GM23338 (cell line): ENCODE results near the gene NFX1. TPM values are rescaled to one million over a fixed set of nuclear protein-coding genes. Genes with fewer than 3 reads are reported as not detected.
A peak's percentile ranks its signal among the peaks of the same experiment; 100 is the strongest.
"Not testable (repeated sequence)": the region's sequence is repeated elsewhere in the genome, so short reads cannot be mapped to it uniquely, and the experiment has no call there.

ENCODE experiments used
- ATAC-seq: fragments of 200-7000 bp; cut with Tn5 transposase; 3 replicates; pipeline ENCODE4 v1.9.1; 2020
- DNase-seq: peaks from one replicate; pipeline ENCODE4 v3.0.0-alpha.2; 2015; ENCODE audit warnings: low spot score
- H2AFZ ChIP-seq: fragments of 200-600 bp; sonication (generic); 2 replicates; pipeline ENCODE4 v1.8.0; 2016; ENCODE audit warnings: antibody characterized with exemption, mild to moderate bottlenecking, moderate library complexity
- H3F3A ChIP-seq: fragments of 200-600 bp; sonication (generic); replicated peaks from 2 replicates; pipeline ENCODE4 v1.8.0; 2017; ENCODE audit warnings: antibody characterized with exemption, mixed run types, low read depth
- H3K27ac ChIP-seq: fragments of 200-600 bp; sonication (generic); 2 replicates; pipeline ENCODE4 v1.6.1; 2016; ENCODE audit warnings: low read depth
- H3K27me3 ChIP-seq: fragments of 200-600 bp; sonication (generic); 2 replicates; pipeline ENCODE4 v1.8.0; 2016; ENCODE audit warnings: mild to moderate bottlenecking, mixed run types, moderate library complexity; ENCODE audit not compliant: insufficient read depth
- H3K36me3 ChIP-seq: fragments of 200-600 bp; sonication (generic); 2 replicates; pipeline ENCODE4 v1.8.0; 2016; ENCODE audit warnings: mild to moderate bottlenecking; ENCODE audit not compliant: insufficient read depth
- H3K4me1 ChIP-seq: fragments of 200-600 bp; sonication (generic); 2 replicates; pipeline ENCODE4 v1.8.0; 2016; ENCODE audit warnings: mild to moderate bottlenecking, moderate library complexity; ENCODE audit not compliant: insufficient read depth
- H3K4me2 ChIP-seq: fragments of 200-600 bp; sonication (generic); 2 replicates; pipeline ENCODE4 v1.7.1; 2017; ENCODE audit warnings: mixed run types
- H3K4me3 ChIP-seq: fragments of 200-600 bp; sonication (generic); 2 replicates; pipeline ENCODE4 v1.6.1; 2016; ENCODE audit warnings: mixed run types
- H3K79me2 ChIP-seq: fragments of 200-600 bp; sonication (generic); replicated peaks from 2 replicates; pipeline ENCODE4 v1.8.0; 2017; ENCODE audit warnings: mild to moderate bottlenecking; ENCODE audit not compliant: insufficient read depth
- H3K9me2 ChIP-seq: fragments of 200-600 bp; sonication (generic); 2 replicates; pipeline ENCODE4 v1.8.0; 2017; ENCODE audit not compliant: insufficient read depth
- H4K20me1 ChIP-seq: fragments of 200-600 bp; sonication (generic); replicated peaks from 2 replicates; pipeline ENCODE4 v1.8.0; 2017; ENCODE audit warnings: mild to moderate bottlenecking; ENCODE audit not compliant: insufficient read depth
- H3K27ac Mint-ChIP-seq: 2 replicates; pipeline ENCODE4 v1.8.0; 2020; ENCODE audit warnings: inconsistent platforms, mild to moderate bottlenecking, moderate library complexity, mixed read lengths
- H3K27me3 Mint-ChIP-seq: 3 replicates; pipeline ENCODE4 v1.8.0; 2022; ENCODE audit warnings: low read depth, mild to moderate bottlenecking, moderate library complexity, mixed read lengths, inconsistent platforms; ENCODE audit not compliant: insufficient read depth, poor library complexity
- H3K36me3 Mint-ChIP-seq: 3 replicates; pipeline ENCODE4 v1.8.0; 2021; ENCODE audit warnings: low read depth, mild to moderate bottlenecking, inconsistent platforms, moderate library complexity, mixed read lengths
- H3K4me1 Mint-ChIP-seq: 3 replicates; pipeline ENCODE4 v1.8.0; 2020; ENCODE audit warnings: mild to moderate bottlenecking, inconsistent platforms, mixed read lengths
- H3K4me3 Mint-ChIP-seq: 3 replicates; pipeline ENCODE4 v1.8.0; 2021; ENCODE audit warnings: moderate library complexity, mild to moderate bottlenecking, inconsistent platforms, mixed read lengths
- H3K9me3 Mint-ChIP-seq: 3 replicates; pipeline ENCODE4 v1.8.0; 2020; ENCODE audit warnings: moderate library complexity, mild to moderate bottlenecking, inconsistent platforms, mixed read lengths
- CREB1 ChIP-seq: fragments of 250-450 bp; sonication (Bioruptor Pico); IDR thresholded peaks from 2 replicates; pipeline ENCODE4 v1.5.0; 2020; ENCODE audit warnings: low read depth, mild to moderate bottlenecking, moderate library complexity
- CTCF ChIP-seq, 2 experiments: fragments of 200-600 bp in 1 of 2; sonication (generic) in 1 of 2; conservative IDR thresholded peaks; 2 replicates each; pipeline versions ENCODE4 v1.5.1 to v1.6.1; 2016 to 2017; ENCODE audit warnings: antibody characterized with exemption in 2 of 2, low read depth in 2 of 2, mild to moderate bottlenecking in 2 of 2, moderate library complexity in 1 of 2
- ETS1 ChIP-seq: IDR thresholded peaks from 2 replicates; pipeline ENCODE4 v1.6.1; 2016; ENCODE audit warnings: antibody characterized with exemption
- EZH2 ChIP-seq: fragments of 200-600 bp; sonication (generic); IDR thresholded peaks from one replicate; pipeline ENCODE4 v1.8.0; 2017; ENCODE audit warnings: antibody characterized with exemption, mild to moderate bottlenecking, low read depth; ENCODE audit not compliant: unreplicated experiment
- EZH2phosphoT487 ChIP-seq: fragments of 200-600 bp; sonication (generic); IDR thresholded peaks from one replicate; pipeline ENCODE4 v1.8.1; 2018; ENCODE audit warnings: antibody characterized with exemption; ENCODE audit not compliant: unreplicated experiment
- REST ChIP-seq: IDR thresholded peaks from one replicate; pipeline ENCODE4 v1.6.1; 2018; ENCODE audit warnings: antibody characterized with exemption; ENCODE audit not compliant: unreplicated experiment
- STAT1 ChIP-seq: IDR thresholded peaks from one replicate; pipeline ENCODE4 v1.6.1; 2016; ENCODE audit warnings: antibody characterized with exemption; ENCODE audit not compliant: unreplicated experiment
- polyA plus RNA-seq: library from polyadenylated mRNA; unstranded; fragments of >200 nt; fragmentation: Nextera tagmentation; extraction: Ambion mirVana; gene quantifications from 2 replicates; pipeline ENCODE4 v1.2.1, GENCODE V29; 2016
- total RNA-seq: library from RNA; depleted of rRNA; stranded (reverse); fragments of >200 nt; shearing (Covaris generic); gene quantifications from 2 replicates; pipeline ENCODE4 v1.2.3, GENCODE V29; 2014

NFX1 gene
- total and polyA plus RNA-seq, 2 experiments from 2014 or later, result 13.9 to 26.1 TPM

GRCh38 chr9:33399047-33399446 is 108.7 kb downstream of the NFX1 start:
- H3K9me3 Mint-ChIP-seq, H4K20me1 ChIP-seq, H3K9me2 ChIP-seq, H3K36me3 Mint-ChIP-seq, H3K79me2 ChIP-seq, H3K27me3 ChIP-seq, H3K4me2 ChIP-seq, H3K4me1 ChIP-seq, H3K4me3 Mint-ChIP-seq, H3K27ac ChIP-seq, H3K4me3 ChIP-seq, H3K27ac Mint-ChIP-seq, ATAC-seq, H3K4me1 Mint-ChIP-seq, H3K27me3 Mint-ChIP-seq, H3F3A ChIP-seq, DNase-seq, H2AFZ ChIP-seq, H3K36me3 ChIP-seq: not testable (repeated sequence)

- H3F3A ChIP-seq, H3K27me3 ChIP-seq, DNase-seq, H3K79me2 ChIP-seq, H3K9me2 ChIP-seq, H3K4me1 Mint-ChIP-seq, H3K36me3 Mint-ChIP-seq, H4K20me1 ChIP-seq, H3K36me3 ChIP-seq, H3K27me3 Mint-ChIP-seq, H3K4me3 Mint-ChIP-seq, H3K27ac ChIP-seq, H3K4me1 ChIP-seq, H3K4me3 ChIP-seq, H3K27ac Mint-ChIP-seq, ATAC-seq, H3K9me3 Mint-ChIP-seq, H3K4me2 ChIP-seq, H2AFZ ChIP-seq: not testable (repeated sequence)
These were observed 111.5 kb downstream of the NFX1 start for GRCh38 chr9:33401809-33402208.

- H3K36me3 ChIP-seq, H2AFZ ChIP-seq, H3K4me3 Mint-ChIP-seq, H3K4me2 ChIP-seq, H3K4me3 ChIP-seq, H3K4me1 ChIP-seq, H3K27me3 Mint-ChIP-seq, H3K79me2 ChIP-seq, H3K27ac ChIP-seq, H3K4me1 Mint-ChIP-seq, H3K9me3 Mint-ChIP-seq, H3F3A ChIP-seq, H4K20me1 ChIP-seq, H3K27me3 ChIP-seq, DNase-seq, H3K36me3 Mint-ChIP-seq, H3K9me2 ChIP-seq, ATAC-seq: not testable (repeated sequence)
- H3K27ac Mint-ChIP-seq, result peak within 1 kb of the TSS; percentile 72; the same call in 1 of the 2 replicates
These were observed 112.1 kb downstream of the NFX1 start, which contains the start of gene AQP7 for GRCh38 chr9:33402371-33402770. AQP7 (minus strand) TSS chr9:33402568; CDS start chr9:33401262, 1,306 bp downstream.

GRCh38 chr9:33403941-33404787 is 113.8 kb downstream of the NFX1 start:
- DNase-seq, result no peak
- Mint-ChIP-seq H3K27me3 (peaks cover 8% of the 10 kb centered on the region), H3K4me1 (peaks cover 3% of the 10 kb centered on the region; the same call in 2 of the 3 replicates), H3K27ac (no peak overlapping the region; the same call in 1 of the 2 replicates), H3K36me3 (no peaks in the 10 kb centered on the region; the same call in 2 of the 3 replicates), H3K9me3 (no peaks in the 10 kb centered on the region; the same call in 2 of the 3 replicates), H3K4me3 (no peak overlapping the region)
- no peaks in the 10 kb centered on the region for H3K79me2 ChIP-seq
- H3K36me3 ChIP-seq, result no peaks in the 10 kb centered on the region
- no peak overlapping the region for H3K27ac ChIP-seq
- no peak overlapping the region for H3K4me2 ChIP-seq
- no peaks in the 10 kb centered on the region for H3F3A ChIP-seq
- H3K4me3 ChIP-seq, result no peak overlapping the region
- no peak overlapping the region; the same call in 1 of the 2 replicates for H2AFZ ChIP-seq
- no peaks in the 10 kb centered on the region for H3K9me2 ChIP-seq
- ATAC-seq, result no peak; the same call in 2 of the 3 replicates
- no peaks in the 10 kb centered on the region for H3K27me3 ChIP-seq
- no peaks in the 10 kb centered on the region for H4K20me1 ChIP-seq
- no peaks in the 10 kb centered on the region for H3K4me1 ChIP-seq
- TF ChIP-seq REST (no peak), CREB1 (CRISPR knock-in tag) (no peak), EZH2 (no peak), STAT1 (no peak), ETS1 (no peak), EZH2phosphoT487 (no peak), CTCF (conservative IDR thresholded peaks at IDR 0.05; ENCODE audit: low read depth in 2 of 2) (no peak)
